GM12874 (cell line): ENCODE data around the gene SOX10.

Source experiments
- TF ChIP-seq, protein P1 (sequence below): IDR thresholded peaks from 2 replicates; pipeline ENCODE4 v1.5.1; 2011; ENCODE audit warnings: low read depth, mild to moderate bottlenecking, control low read depth, low read length, moderate library complexity; ENCODE audit not compliant: insufficient read depth

The SOX10 gene

DNA sequence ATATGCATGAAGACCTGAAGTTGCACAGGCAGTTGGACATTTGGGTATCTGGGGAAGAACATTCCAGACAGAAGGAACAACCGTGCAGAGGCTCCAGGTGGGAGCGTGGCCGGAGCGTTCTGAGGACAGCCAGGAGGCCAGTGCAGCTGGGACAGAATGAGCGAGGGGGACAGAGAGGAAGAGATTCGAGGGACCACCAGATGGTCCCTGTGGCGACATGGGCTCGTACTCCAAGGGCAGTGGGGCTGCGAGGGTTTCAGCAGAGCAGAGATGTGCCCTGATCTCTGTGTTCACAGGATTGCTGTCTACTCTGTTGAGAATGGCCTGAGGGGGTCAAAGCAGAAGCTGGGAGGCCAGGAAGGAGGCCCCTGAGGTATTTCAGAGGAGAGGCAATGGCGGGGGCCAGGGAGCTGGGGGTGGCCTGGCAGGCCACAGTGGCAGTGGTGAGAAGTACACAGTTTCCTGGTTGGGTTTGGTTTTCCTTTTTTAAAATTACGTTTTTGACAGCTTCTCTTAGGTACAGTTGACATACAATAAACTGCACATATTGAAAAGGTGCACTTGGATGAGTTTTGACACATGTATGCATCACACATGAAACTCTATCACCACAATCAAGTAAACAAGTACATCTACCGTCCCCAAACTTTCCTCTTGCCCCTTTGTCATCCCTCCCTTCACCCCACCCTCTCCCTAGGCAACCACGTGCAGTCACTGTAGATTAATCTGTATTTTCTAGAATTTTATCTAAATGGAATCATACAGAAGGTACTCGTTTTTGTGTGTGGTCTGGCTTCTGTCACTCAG is 24.8 kb upstream of the SOX10 start:
- TF ChIP-seq, protein P1, sequence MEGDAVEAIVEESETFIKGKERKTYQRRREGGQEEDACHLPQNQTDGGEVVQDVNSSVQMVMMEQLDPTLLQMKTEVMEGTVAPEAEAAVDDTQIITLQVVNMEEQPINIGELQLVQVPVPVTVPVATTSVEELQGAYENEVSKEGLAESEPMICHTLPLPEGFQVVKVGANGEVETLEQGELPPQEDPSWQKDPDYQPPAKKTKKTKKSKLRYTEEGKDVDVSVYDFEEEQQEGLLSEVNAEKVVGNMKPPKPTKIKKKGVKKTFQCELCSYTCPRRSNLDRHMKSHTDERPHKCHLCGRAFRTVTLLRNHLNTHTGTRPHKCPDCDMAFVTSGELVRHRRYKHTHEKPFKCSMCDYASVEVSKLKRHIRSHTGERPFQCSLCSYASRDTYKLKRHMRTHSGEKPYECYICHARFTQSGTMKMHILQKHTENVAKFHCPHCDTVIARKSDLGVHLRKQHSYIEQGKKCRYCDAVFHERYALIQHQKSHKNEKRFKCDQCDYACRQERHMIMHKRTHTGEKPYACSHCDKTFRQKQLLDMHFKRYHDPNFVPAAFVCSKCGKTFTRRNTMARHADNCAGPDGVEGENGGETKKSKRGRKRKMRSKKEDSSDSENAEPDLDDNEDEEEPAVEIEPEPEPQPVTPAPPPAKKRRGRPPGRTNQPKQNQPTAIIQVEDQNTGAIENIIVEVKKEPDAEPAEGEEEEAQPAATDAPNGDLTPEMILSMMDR = no peak

DNA sequence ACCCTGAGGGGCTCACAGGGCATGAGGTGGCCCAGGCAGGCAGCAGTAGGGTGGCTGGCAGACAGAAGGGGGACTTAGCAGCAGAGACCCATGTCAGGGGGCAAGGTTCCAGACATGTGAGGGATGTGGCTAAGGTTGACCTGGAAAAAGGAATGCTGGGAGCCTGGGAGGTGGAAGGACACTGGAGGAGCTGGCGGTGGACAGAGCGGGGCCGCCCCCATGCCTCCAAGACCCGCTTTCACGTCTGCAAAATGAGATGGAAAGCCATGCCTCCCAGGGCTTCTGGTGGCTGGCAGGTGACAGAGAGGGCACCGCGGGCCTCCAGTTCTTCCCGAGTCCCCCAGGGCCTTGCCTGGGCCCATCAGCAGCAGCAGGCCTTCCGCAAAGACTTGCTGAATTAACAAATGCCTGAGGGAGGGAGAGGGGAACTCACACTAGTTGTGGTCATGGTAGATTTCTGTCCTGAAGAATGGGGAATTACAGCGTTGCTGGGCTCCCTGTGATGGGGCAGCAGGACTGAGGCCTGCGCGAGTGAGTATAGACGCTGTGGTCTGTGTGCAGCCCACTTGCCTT is 23.1 kb upstream of the SOX10 start:
- TF ChIP-seq, protein P1 = no peak

DNA sequence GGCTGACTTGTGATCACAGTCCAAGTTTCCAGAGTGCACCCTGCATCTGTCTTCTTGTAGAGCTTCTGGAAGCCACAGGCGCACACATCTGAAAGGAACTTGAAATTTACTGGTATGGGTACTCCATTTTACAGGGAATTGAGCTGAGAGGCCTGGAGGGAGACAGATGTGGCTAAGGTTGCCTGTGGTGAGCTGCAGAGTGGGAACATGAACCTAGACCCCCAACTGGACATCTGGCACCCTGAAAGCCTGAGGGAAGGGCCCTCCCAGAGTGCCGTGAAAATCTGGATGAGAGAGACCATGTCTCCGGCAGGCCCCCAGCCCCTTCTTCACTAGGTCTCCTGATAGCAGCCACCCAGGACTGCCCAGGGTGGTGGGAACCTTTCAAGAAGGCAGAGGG is 22.6 kb upstream of the SOX10 start:
- TF ChIP-seq, protein P1 = no peak

DNA sequence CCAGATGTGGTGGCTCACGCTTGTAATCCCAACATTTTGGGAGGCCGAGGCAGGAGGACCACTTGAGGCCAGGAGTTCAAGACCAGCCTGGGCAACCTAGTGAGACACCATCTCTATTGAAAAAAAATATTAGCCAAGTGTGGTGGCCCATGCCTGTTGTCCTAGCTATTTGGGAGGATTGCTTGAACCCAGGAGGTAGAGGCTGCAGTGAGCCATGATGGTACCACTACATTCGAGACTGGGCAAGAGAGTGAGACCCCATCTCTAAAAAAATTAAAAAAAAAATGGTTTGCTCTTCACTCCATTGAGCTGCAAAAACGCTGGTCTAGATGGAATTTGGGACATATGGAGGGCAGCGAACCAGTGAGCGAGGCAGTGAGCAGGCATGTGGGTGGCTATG is 21.6 kb upstream of the SOX10 start:
- TF ChIP-seq, protein P1 = no peak

DNA sequence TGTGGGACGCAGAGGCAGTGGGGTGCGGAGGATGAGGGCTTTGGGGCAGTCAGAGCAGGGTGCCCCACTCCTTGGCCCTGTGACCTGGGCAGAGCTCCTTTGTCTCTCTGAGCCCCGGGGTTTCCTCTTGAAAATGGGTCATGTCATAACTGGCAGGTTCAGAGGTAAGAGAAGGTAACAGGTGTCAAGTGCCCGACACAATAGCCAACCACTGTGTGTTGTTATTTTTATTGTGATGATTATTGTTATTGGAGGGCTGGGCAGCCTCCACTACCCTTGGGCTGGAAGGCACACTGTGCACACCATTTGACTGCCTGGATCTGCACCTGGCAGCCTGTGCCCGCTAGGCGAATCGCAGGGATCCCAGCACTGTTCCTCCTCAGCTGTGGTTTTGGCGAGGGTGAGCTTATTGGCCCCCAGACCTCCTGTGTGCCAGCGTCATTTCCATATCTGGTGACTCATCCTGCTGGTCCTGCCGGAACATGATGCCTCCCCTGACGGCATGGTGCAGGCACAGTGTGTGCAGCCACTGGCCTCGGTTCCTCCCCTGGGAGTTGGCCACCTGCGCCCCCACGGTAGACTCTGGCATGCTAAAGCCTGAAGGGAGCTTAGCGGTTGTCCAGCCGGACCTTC is 15.4 kb upstream of the SOX10 start:
- TF ChIP-seq, protein P1 = no peak

DNA sequence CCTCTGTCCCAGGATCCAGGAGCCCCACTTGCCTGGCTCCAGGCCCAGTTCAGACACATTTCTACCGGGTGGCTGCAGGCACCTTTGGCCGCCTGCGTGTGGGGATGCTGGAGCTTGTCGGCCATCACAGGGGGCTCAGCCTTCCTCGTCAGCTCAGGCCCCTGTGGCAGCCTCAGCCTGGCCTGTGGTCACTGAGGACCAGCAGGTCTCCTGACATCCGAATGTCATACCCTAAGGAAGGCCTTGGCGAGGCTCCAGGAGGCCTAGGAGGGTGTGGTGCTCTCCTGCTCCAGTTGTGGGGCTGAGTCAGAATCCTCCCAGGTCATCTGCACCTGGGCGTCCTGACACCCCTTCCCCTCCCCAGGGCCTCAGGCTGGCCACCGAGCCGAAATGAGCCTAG is 14.9 kb upstream of the SOX10 start:
- TF ChIP-seq, protein P1 = no peak

DNA sequence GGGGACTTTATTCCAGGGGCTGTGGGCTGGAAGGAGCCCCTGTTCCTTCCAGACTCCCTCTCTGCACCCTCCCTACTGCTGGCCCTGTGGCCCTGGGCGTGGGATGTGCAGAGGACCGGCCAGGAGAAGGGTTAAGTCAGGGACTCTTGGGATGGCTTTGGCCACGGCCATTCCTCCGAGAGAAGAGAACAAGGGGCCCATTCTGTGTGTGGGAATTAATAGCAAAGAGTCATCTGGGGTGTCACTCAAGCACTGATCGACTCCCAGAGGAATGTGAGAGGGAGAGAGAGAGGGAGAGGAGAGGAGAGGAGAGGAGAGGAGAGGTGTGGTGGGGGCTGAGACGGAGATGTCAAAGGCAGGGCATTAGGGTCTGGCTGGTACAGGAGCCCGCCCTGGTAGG is 14.2 kb upstream of the SOX10 start:
- TF ChIP-seq, protein P1 = no peak
